WTC11 (cell line): ENCODE measurements around the gene GPX4.

Source experiments
- GRHL2 ChIP-seq: fragments of 250-450 bp; sonication (Bioruptor Pico); IDR thresholded peaks from 2 replicates; pipeline ENCODE4 v1.8.0; 2022; ENCODE audit warnings: mild to moderate bottlenecking, moderate library complexity; ENCODE audit not compliant: insufficient replicate concordance, severe bottlenecking
- JUN ChIP-seq: sonication (generic); formaldehyde crosslinking; IDR thresholded peaks from 2 replicates; pipeline ENCODE4 v1.8.0; 2023; ENCODE audit warnings: mild to moderate bottlenecking, missing genetic modification reagents
- MYBL2 ChIP-seq: sonication (generic); formaldehyde crosslinking; IDR thresholded peaks from 2 replicates; pipeline ENCODE4 v1.8.1; 2023; ENCODE audit warnings: mild to moderate bottlenecking, moderate library complexity, missing genetic modification reagents
- SP1 ChIP-seq: sonication (generic); formaldehyde crosslinking; conservative IDR thresholded peaks from 2 replicates; pipeline ENCODE4 v1.8.1; 2022; ENCODE audit warnings: missing genetic modification reagents
- TEAD4 ChIP-seq: sonication (generic); formaldehyde crosslinking; IDR thresholded peaks from 2 replicates; pipeline ENCODE4 v1.8.0; 2022; ENCODE audit warnings: mild to moderate bottlenecking, missing genetic modification reagents
- TF ChIP-seq, protein P1 (sequence below): sonication (generic); formaldehyde crosslinking; IDR thresholded peaks from 2 replicates; pipeline ENCODE4 v1.8.0; 2022; ENCODE audit warnings: missing genetic modification reagents
- TF ChIP-seq, protein P2 (sequence below): sonication (generic); formaldehyde crosslinking; IDR thresholded peaks from 2 replicates; pipeline ENCODE4 v1.8.0; 2022; ENCODE audit warnings: mild to moderate bottlenecking, missing genetic modification reagents
- TF ChIP-seq, protein P3 (sequence below): sonication (generic); formaldehyde crosslinking; IDR thresholded peaks from 2 replicates; pipeline ENCODE4 v1.8.0; 2022; ENCODE audit warnings: mild to moderate bottlenecking, missing genetic modification reagents
- TF ChIP-seq, protein P4 (sequence below): fragments of 200-600 bp; IDR thresholded peaks from 2 replicates; pipeline ENCODE4 v1.8.0; 2022; ENCODE audit warnings: antibody characterized with exemption
- TF ChIP-seq, protein P5 (sequence below): sonication (generic); formaldehyde crosslinking; IDR thresholded peaks from 2 replicates; pipeline ENCODE4 v1.8.1; 2022; ENCODE audit warnings: low read depth, missing genetic modification reagents, borderline replicate concordance
- TF ChIP-seq, protein P6 (sequence below): sonication (generic); formaldehyde crosslinking; IDR thresholded peaks from 2 replicates; pipeline ENCODE4 v1.8.1; 2022; ENCODE audit warnings: low read depth, mild to moderate bottlenecking, moderate library complexity, missing genetic modification reagents, borderline replicate concordance
- TF ChIP-seq, protein P7 (sequence below): sonication (generic); formaldehyde crosslinking; conservative IDR thresholded peaks from 2 replicates; pipeline ENCODE4 v1.8.1; 2022; ENCODE audit warnings: mild to moderate bottlenecking, missing genetic modification reagents
- TF ChIP-seq, protein P8 (sequence below): sonication (generic); formaldehyde crosslinking; IDR thresholded peaks from 2 replicates; pipeline ENCODE4 v1.8.1; 2023; ENCODE audit warnings: mild to moderate bottlenecking, missing genetic modification reagents, moderate library complexity
- TF ChIP-seq, protein P9 (sequence below): sonication (generic); formaldehyde crosslinking; IDR thresholded peaks from 2 replicates; pipeline ENCODE4 v1.8.0; 2023; ENCODE audit warnings: missing genetic modification reagents, mild to moderate bottlenecking, borderline replicate concordance

DNA sequence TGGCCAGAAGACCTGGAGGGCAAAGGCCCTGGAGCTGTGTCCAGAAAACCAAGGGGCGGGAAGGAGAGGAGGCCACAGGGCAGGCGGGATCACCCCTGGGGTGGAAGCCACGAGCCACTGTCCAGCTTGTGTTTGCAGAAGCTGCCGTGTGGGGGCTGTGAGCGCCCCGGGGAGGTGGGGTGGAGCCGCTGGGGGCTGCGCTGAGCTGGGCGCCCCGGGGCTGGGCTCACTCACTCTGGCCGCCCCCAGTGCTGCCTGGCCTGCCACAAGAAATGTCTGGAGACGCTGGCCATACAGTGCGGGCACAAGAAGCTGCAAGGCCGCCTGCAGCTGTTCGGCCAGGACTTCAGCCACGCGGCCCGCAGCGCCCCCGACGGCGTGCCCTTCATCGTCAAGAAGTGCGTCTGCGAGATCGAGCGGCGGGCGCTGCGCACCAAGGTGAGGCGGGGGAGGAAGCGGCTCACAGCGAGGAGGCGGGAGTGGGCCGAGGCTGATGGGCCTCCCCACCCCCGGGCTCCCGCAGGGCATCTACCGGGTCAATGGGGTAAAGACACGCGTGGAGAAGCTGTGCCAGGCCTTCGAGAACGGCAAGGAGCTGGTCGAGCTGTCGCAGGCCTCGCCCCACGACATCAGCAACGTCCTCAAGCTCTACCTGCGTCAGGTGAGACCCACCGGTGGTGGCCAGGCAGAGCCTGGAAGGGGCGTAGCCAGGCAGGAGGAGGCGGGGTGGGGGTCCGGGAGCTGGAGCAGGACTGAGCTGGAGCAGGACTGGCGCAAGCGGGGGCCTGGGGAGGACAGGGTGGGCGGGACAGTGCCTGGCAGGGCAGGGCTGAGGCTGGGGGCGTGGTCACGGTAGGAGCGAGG is 22.3 kb upstream of the GPX4 start:
- TF ChIP-seq, protein P1, sequence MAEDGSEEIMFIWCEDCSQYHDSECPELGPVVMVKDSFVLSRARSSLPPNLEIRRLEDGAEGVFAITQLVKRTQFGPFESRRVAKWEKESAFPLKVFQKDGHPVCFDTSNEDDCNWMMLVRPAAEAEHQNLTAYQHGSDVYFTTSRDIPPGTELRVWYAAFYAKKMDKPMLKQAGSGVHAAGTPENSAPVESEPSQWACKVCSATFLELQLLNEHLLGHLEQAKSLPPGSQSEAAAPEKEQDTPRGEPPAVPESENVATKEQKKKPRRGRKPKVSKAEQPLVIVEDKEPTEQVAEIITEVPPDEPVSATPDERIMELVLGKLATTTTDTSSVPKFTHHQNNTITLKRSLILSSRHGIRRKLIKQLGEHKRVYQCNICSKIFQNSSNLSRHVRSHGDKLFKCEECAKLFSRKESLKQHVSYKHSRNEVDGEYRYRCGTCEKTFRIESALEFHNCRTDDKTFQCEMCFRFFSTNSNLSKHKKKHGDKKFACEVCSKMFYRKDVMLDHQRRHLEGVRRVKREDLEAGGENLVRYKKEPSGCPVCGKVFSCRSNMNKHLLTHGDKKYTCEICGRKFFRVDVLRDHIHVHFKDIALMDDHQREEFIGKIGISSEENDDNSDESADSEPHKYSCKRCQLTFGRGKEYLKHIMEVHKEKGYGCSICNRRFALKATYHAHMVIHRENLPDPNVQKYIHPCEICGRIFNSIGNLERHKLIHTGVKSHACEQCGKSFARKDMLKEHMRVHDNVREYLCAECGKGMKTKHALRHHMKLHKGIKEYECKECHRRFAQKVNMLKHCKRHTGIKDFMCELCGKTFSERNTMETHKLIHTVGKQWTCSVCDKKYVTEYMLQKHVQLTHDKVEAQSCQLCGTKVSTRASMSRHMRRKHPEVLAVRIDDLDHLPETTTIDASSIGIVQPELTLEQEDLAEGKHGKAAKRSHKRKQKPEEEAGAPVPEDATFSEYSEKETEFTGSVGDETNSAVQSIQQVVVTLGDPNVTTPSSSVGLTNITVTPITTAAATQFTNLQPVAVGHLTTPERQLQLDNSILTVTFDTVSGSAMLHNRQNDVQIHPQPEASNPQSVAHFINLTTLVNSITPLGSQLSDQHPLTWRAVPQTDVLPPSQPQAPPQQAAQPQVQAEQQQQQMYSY (CRISPR knock-in tag), result 0 out of 2 replicates have a peak, but pooled peaks have one; percentile 10
- TF ChIP-seq MYBL2 (CRISPR knock-in tag) (no peak), SP1 (CRISPR knock-in tag) (no peak), TEAD4 (no peak), GRHL2 (CRISPR knock-in tag) (no peak), JUN (no peak)
- TF ChIP-seq, protein P2, sequence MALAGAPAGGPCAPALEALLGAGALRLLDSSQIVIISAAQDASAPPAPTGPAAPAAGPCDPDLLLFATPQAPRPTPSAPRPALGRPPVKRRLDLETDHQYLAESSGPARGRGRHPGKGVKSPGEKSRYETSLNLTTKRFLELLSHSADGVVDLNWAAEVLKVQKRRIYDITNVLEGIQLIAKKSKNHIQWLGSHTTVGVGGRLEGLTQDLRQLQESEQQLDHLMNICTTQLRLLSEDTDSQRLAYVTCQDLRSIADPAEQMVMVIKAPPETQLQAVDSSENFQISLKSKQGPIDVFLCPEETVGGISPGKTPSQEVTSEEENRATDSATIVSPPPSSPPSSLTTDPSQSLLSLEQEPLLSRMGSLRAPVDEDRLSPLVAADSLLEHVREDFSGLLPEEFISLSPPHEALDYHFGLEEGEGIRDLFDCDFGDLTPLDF (CRISPR knock-in tag), result no peak
- TF ChIP-seq, protein P3, sequence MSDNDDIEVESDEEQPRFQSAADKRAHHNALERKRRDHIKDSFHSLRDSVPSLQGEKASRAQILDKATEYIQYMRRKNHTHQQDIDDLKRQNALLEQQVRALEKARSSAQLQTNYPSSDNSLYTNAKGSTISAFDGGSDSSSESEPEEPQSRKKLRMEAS (CRISPR knock-in tag), result no peak
- TF ChIP-seq, protein P4, sequence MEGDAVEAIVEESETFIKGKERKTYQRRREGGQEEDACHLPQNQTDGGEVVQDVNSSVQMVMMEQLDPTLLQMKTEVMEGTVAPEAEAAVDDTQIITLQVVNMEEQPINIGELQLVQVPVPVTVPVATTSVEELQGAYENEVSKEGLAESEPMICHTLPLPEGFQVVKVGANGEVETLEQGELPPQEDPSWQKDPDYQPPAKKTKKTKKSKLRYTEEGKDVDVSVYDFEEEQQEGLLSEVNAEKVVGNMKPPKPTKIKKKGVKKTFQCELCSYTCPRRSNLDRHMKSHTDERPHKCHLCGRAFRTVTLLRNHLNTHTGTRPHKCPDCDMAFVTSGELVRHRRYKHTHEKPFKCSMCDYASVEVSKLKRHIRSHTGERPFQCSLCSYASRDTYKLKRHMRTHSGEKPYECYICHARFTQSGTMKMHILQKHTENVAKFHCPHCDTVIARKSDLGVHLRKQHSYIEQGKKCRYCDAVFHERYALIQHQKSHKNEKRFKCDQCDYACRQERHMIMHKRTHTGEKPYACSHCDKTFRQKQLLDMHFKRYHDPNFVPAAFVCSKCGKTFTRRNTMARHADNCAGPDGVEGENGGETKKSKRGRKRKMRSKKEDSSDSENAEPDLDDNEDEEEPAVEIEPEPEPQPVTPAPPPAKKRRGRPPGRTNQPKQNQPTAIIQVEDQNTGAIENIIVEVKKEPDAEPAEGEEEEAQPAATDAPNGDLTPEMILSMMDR, result no peak
- TF ChIP-seq, protein P5, sequence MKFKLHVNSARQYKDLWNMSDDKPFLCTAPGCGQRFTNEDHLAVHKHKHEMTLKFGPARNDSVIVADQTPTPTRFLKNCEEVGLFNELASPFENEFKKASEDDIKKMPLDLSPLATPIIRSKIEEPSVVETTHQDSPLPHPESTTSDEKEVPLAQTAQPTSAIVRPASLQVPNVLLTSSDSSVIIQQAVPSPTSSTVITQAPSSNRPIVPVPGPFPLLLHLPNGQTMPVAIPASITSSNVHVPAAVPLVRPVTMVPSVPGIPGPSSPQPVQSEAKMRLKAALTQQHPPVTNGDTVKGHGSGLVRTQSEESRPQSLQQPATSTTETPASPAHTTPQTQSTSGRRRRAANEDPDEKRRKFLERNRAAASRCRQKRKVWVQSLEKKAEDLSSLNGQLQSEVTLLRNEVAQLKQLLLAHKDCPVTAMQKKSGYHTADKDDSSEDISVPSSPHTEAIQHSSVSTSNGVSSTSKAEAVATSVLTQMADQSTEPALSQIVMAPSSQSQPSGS (CRISPR knock-in tag), result no peak
- TF ChIP-seq, protein P6, sequence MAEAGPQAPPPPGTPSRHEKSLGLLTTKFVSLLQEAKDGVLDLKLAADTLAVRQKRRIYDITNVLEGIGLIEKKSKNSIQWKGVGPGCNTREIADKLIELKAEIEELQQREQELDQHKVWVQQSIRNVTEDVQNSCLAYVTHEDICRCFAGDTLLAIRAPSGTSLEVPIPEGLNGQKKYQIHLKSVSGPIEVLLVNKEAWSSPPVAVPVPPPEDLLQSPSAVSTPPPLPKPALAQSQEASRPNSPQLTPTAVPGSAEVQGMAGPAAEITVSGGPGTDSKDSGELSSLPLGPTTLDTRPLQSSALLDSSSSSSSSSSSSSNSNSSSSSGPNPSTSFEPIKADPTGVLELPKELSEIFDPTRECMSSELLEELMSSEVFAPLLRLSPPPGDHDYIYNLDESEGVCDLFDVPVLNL (CRISPR knock-in tag), result no peak
- TF ChIP-seq, protein P7, sequence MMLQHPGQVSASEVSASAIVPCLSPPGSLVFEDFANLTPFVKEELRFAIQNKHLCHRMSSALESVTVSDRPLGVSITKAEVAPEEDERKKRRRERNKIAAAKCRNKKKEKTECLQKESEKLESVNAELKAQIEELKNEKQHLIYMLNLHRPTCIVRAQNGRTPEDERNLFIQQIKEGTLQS (CRISPR knock-in tag), result no peak
- TF ChIP-seq, protein P8, sequence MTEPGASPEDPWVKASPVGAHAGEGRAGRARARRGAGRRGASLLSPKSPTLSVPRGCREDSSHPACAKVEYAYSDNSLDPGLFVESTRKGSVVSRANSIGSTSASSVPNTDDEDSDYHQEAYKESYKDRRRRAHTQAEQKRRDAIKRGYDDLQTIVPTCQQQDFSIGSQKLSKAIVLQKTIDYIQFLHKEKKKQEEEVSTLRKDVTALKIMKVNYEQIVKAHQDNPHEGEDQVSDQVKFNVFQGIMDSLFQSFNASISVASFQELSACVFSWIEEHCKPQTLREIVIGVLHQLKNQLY (CRISPR knock-in tag), result no peak
- TF ChIP-seq, protein P9, sequence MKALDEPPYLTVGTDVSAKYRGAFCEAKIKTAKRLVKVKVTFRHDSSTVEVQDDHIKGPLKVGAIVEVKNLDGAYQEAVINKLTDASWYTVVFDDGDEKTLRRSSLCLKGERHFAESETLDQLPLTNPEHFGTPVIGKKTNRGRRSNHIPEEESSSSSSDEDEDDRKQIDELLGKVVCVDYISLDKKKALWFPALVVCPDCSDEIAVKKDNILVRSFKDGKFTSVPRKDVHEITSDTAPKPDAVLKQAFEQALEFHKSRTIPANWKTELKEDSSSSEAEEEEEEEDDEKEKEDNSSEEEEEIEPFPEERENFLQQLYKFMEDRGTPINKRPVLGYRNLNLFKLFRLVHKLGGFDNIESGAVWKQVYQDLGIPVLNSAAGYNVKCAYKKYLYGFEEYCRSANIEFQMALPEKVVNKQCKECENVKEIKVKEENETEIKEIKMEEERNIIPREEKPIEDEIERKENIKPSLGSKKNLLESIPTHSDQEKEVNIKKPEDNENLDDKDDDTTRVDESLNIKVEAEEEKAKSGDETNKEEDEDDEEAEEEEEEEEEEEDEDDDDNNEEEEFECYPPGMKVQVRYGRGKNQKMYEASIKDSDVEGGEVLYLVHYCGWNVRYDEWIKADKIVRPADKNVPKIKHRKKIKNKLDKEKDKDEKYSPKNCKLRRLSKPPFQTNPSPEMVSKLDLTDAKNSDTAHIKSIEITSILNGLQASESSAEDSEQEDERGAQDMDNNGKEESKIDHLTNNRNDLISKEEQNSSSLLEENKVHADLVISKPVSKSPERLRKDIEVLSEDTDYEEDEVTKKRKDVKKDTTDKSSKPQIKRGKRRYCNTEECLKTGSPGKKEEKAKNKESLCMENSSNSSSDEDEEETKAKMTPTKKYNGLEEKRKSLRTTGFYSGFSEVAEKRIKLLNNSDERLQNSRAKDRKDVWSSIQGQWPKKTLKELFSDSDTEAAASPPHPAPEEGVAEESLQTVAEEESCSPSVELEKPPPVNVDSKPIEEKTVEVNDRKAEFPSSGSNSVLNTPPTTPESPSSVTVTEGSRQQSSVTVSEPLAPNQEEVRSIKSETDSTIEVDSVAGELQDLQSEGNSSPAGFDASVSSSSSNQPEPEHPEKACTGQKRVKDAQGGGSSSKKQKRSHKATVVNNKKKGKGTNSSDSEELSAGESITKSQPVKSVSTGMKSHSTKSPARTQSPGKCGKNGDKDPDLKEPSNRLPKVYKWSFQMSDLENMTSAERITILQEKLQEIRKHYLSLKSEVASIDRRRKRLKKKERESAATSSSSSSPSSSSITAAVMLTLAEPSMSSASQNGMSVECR, result no peak
